Measurements from ENCODE around the gene FAM114A2.
"Not testable (repeated sequence)": the region's sequence is repeated elsewhere in the genome, so short reads cannot be mapped to it uniquely, and the experiment has no call there.

FAM114A2 gene

DNA sequence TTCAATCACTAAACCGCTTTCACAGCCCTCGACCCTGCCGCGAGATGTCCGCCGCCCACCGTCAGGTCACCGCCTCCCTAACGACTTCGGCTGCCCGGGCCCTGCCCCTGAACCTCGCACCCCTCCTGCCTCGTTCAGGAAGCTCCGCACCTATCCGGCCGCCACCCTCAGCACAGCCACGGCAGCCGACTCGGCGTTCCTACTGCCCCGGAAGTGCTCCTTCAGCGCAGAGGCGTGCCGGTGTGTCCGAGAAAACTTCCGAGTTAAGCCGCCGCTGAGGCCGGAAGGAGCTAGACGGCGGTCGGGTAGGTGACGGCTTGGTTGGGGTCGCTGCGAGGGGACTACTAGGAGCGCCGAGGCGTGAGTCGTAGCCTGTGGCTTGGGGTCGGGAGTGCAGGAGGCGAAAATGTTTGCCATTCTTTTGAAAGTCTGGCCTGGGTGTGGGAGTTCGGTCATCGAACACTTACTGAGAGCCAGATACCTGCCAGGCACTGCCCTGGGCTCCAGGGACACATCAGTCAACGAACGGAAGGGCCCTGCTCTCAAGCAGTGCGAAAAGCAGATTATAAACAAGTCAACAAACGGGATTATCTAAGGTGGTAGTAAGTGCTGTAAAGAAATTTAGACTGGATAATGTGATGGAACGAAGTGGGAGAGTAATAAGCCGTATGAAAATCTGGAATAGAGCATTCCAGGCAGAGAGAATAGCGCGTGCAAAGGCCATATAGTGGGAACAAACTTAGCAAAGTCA, at the start of gene FAM114A2, which contains the start of gene MFAP3:
FAM114A2 (minus strand) TSS at position 204 of the 751 bp plus-strand sequence. CDS start 3,957 bp downstream, outside the sequence.
MFAP3 (plus strand) TSS at position 261 of the 751 bp plus-strand sequence. CDS start 10,756 bp downstream, outside the sequence.
- DNase-seq = peak; percentile 57

GRCh38 chr5:154087260-154087659, 48.5 kb upstream of the FAM114A2 start:
- no peak for DNase-seq

DNA sequence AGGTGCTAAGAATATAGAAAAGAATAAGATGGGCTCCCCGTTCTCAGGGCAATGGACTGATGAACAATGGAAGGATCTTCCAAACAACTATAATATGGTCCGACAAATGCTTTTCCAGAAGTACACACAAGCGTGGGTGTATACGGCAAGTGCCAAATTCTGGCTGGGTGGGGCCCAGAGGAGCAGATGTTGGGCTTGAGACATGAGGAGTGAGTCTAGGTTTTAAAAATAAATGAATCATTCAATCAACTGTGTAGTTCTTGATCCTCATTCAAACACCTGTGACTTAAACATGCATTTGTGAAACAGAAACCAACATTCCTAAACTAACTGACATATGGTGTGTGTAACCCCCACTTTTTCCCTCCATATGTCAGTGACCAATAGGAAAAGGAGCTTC, 47.9 kb upstream of the FAM114A2 start:
- no peak for DNase-seq

- no peak for DNase-seq
These were observed 47.4 kb upstream of the FAM114A2 start for GRCh38 chr5:154086146-154086545.

DNA sequence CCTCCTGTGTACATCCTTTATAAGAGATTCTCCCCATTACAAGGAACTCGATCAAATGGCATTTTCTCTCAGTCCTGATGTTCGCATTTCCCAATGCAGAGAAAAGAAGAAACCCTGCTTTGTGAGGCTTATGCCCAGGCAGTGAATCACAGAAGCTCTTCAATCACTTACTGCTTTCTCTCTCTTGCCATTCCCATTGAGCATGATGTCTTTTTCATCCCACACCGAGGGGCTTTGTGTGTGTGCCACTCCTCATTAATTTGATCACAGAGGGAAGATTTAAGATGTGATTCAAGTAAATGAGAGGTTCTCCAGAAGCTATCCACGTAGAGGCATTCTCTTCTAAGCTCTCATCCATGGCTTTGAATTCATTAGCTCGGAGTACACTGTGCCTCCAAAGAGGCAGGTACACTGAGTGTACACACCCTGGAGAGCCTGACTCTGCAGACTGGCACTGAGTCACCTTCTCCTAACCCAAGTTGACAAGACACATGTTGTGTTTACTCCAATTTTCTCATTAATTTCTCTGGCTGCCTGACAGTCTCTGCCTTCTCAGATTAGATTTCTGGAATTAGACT, 45.4 kb upstream of the FAM114A2 start:
- DNase-seq = no peak

DNA sequence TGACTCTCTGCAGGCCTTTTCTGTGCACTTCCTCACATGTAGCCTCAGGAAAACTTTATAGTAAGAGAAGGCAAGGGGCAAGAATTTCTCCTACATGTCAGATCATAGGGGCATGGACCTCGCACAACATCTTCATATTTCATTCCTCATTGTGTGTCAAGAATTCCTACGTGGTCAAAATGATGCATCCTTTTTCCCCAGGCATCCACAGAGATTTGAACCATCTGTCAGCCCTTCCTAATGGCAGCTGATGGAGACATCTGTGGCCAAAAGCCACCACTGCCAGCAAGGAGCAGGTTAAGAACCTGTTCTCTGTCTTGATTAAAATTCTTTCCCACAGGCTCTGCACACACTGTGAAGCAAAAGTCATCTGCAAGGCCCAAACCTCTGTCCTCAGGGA, 42.5 kb upstream of the FAM114A2 start:
- DNase-seq = no peak

DNA sequence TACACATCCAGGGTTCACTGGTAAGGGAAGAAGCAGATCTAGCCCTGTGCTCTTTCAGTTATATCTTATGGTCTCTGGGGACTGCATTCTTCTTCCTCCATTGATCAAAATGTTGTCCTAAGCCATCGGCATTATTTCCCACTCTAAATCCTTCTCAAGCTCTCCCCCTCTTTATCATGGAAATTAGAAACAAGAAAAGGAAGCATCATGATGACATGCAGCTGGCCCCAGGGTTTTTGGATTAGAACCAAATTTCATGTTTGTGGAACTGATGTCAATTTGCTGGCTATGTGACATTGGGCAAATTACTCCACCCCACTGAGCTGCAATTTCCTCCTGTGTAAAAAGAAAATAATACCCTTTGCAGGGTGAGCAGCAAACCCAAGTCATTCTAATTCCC, 39.6 kb upstream of the FAM114A2 start:
- no peak for DNase-seq

DNA sequence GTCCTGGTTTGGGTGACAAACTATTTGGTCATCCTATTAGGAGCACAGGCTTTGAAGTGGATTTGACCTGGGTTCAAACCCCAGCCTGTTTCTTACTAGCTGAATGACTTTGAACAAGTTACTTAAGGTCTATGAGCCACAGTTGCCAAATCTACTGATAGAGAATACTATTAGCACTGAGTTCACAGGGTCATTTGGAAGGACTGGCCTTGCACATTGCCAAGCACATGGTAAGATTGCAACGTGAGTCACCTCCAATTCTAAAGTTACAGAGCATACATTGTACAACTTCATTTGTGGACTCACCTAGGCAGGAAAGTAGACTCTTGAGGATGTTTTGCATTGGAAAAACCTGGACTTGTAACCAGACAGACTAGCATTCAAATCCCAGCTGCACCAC, 39.0 kb upstream of the FAM114A2 start:
- DNase-seq = no peak

DNA sequence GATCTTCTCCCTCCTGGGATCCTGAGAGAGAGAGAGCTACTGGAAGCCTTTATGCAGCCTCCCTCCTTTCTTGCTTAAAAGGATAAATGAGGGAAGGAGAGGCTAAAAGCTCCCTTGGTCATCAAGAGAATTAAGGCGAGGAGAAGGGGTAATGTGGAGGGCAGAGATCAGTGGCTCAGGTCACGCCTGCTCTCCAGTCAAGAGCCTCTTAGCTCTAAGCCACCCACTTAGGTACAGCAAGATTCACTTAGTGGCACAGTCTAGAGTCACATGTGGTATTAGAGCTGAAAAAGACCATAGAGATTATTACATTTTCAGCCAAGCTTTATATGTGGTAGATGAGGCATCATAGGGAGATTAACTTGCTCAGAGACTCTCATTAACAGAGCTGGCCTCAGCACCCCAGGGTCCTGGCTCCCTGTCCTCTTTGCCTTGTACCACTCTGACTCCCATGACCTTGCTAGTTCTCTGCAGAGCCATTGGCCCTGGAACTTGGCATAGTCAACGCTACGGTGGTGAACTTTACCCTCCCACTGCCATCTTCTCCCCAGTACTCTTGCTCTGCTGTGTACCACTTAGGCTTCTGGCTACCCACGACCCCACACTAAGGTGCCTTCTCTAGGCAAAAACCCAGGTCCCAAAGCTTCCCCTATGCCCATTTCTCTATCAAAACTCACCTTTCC, 37.7 kb upstream of the FAM114A2 start:
- DNase-seq = no peak

DNA sequence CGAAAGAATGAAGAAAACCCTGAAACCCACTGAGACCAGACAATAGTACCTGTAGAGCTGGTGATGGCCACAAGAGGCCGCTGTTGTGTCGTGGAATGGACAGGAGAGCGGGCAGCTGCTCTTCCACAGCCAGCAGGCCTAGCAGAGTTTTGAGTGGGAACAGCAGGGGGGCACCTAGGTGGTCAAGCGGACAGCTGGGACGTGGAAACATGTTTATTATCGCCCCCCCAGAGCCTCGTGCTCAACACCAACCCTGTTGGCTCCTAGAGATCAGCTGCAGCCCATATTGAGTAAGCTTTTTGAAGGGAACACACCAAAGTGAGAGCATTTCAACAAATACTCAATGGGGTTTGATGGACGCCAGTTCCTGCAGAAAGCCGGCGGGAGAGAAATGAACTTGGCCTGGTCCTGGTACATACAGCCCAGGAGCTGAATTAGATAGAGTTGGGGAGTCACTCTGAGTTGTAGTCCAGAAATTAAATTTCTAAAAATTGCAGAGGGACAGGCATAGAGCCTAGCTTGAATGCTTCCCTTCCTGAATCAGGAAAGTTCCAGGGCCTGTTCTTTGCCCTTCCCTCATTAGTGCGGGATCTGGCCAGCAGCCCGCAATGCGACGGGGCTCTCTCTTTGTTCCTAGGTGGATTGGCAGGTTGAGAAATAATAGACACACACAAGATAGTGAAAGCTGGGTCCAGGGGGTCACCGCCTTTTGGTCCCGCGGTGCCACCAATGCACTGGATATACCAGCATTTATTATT, 33.9 kb upstream of the FAM114A2 start:
- DNase-seq = peak; percentile 49

GRCh38 chr5:154071799-154072413, 33.2 kb upstream of the FAM114A2 start:
- no peak for DNase-seq

- DNase-seq = not testable (repeated sequence)
These were observed 31.1 kb upstream of the FAM114A2 start for GRCh38 chr5:154069854-154070253.

- no peak for DNase-seq
These were observed 27.3 kb upstream of the FAM114A2 start for GRCh38 chr5:154065971-154066370.

- no peak for DNase-seq
These were observed 24.7 kb upstream of the FAM114A2 start for GRCh38 chr5:154063372-154063771.

DNA sequence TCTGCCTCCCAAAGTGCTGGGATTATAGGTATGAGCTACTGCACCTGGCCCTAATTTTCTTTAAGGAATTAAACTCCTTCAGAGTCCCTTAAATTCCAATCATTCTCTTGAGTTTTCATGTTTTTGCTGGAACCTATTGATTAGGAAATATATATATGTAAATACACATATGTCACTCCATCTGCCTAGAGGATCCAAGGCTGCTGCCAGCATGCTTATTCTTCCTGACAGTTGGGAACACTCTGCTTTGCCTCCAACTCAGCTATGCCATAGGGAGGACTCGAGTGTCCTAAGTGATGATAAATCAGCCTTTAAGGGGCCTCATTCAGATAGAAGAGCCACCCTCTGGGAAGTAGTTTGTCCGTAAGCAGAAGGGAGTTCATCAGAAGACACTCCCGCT, 21.9 kb upstream of the FAM114A2 start:
- DNase-seq = no peak

DNA sequence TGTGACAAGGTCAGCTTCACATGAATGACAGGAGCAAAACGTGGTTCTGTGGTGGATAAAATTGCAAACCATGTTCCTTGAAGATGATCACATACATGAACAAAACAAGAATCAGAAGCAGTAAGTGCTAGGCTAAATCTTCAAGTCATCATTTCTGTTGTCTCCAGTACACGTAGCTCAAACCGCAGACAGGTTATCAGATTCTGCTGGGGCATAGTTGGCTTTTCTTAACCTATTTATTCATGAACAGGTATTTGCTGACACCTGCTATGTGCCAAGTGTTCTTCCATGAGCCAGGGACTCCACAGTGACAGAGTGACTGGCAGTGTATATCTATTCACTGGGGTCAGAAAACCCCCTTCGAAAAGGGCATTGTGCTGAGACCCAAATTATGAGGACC, 20.9 kb upstream of the FAM114A2 start:
- DNase-seq = no peak

- DNase-seq = no peak
These were observed 20.3 kb upstream of the FAM114A2 start for GRCh38 chr5:154059039-154059430.

DNA sequence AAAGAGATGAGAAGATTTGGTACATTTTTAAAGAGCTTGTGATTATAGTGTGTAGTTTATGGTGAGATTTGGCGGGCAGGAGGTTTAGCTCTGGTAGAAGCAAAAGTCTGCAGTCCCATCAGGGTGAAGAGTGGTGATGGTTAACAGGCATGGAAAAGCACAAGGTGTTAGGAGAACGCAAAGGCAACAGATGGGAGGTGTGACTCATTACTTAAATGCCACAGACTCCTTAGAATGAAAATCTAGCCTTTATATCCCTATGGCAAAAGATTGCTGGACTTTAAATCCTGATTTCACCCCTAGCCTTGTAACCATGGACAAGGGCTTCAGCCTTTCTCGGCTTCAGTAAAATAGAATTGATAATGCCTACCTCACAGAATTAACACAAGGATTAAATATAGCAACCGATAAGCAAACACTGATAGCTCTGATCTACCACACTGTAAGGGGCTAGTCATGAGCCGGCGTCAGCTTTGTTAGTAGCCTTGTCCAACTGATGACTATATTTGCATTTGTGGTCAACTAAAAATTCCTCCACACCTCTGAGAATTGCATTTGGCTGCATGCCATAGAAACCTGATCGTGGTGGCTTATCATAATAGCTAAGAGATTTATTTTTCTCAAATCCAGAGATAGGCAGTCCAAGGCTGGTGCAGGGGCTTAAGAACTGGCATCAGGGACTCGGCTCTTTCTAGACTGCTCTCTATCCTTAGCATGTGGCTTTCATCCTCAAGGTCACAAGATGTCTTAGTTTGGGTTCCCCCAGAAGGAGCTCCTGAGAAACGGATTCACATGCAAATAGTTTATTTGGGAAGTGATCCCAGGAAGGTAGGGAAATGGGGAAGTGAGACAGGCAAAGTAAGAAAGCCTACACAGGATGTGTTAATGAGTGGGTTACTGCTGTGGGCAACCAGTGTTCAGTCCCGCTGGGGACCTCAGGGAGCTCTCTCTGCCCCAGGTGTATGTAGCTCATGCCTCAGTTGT, 19.6 kb upstream of the FAM114A2 start:
- no peak for DNase-seq

DNA sequence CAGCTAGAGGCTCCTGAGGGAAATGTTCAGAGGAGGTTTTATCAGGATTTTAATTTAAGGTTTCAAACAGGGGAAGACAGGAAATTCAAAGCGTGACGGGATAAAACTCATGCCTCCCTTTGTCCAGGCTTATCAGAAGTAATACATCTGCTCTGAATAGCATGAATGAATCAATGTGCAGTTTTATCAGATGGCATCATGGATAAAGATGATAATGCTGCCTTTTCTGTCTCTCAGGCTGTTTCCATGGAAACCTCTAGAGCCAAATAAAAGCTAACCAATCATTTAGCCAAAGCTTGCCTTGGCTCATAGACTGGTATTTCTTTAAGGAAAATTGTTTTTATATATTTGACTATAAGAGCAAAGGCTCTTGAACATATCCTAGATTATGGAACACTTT, 16.5 kb upstream of the FAM114A2 start:
- no peak for DNase-seq

- no peak for DNase-seq
These were observed 14.8 kb upstream of the FAM114A2 start for GRCh38 chr5:154053468-154053867.

GRCh38 chr5:154049636-154050035, 10.9 kb upstream of the FAM114A2 start:
- no peak for DNase-seq

All from T1000 (cell line).